ENCODE measurements around the gene SSRP1. TPM values are rescaled to one million over a fixed set of nuclear protein-coding genes. Genes with fewer than 3 reads are reported as not detected.

The SSRP1 gene
- total and polyA plus RNA-seq, 8 donors = 20.5 to 61.9 (median 42.7) TPM

DNA sequence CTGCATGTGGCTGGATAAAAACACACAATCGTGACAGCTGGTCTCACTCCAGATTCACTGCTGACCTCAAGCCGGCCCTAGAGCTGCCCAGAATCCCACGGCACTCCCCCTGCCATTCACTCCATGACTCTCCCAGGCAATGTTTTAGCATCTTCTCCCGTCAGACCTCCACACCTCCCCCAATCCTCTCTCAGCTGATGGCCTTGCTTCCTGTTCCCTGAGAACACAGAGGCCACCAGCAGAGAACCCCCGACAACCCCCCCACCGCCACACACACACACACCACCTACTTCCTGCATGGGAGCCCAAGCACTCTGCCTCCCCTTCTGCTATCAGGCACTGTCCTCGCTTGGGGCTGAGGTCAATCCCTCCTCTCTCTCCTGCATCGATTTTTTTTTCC, 20.2 kb downstream of the SSRP1 start:
- FAIRE-seq = no peak
- intact Hi-C loops (cut with DNase I) = no loop called here
- WGBS, 2 donors = 7 to 13% methylated on average over 8 of the region's 8 CpGs
- DNase-seq = peak in 4 of 6 donors; percentile 40 to 61 (median 50)
- no peaks in the 10 kb centered on the region for H3K27me3 ChIP-seq
- H3K4me3 ChIP-seq = no peak overlapping the region
- H3K27ac ChIP-seq = peak overlapping the region in 3 of 4 donors; percentile 46 to 60 (median 55)
- peaks cover 38 to 68% (median 44%) of the 10 kb centered on the region in 3 donors for H3K4me1 ChIP-seq
- TF ChIP-seq, protein P1, sequence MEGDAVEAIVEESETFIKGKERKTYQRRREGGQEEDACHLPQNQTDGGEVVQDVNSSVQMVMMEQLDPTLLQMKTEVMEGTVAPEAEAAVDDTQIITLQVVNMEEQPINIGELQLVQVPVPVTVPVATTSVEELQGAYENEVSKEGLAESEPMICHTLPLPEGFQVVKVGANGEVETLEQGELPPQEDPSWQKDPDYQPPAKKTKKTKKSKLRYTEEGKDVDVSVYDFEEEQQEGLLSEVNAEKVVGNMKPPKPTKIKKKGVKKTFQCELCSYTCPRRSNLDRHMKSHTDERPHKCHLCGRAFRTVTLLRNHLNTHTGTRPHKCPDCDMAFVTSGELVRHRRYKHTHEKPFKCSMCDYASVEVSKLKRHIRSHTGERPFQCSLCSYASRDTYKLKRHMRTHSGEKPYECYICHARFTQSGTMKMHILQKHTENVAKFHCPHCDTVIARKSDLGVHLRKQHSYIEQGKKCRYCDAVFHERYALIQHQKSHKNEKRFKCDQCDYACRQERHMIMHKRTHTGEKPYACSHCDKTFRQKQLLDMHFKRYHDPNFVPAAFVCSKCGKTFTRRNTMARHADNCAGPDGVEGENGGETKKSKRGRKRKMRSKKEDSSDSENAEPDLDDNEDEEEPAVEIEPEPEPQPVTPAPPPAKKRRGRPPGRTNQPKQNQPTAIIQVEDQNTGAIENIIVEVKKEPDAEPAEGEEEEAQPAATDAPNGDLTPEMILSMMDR (IDR thresholded peaks at IDR 0.05) = no peak
- no peak for ATAC-seq
- no peaks in the 10 kb centered on the region for H3K9me3 ChIP-seq
- H3K36me3 ChIP-seq = peaks cover 0 to 44% (median 18%) of the 10 kb centered on the region in 3 donors

DNA sequence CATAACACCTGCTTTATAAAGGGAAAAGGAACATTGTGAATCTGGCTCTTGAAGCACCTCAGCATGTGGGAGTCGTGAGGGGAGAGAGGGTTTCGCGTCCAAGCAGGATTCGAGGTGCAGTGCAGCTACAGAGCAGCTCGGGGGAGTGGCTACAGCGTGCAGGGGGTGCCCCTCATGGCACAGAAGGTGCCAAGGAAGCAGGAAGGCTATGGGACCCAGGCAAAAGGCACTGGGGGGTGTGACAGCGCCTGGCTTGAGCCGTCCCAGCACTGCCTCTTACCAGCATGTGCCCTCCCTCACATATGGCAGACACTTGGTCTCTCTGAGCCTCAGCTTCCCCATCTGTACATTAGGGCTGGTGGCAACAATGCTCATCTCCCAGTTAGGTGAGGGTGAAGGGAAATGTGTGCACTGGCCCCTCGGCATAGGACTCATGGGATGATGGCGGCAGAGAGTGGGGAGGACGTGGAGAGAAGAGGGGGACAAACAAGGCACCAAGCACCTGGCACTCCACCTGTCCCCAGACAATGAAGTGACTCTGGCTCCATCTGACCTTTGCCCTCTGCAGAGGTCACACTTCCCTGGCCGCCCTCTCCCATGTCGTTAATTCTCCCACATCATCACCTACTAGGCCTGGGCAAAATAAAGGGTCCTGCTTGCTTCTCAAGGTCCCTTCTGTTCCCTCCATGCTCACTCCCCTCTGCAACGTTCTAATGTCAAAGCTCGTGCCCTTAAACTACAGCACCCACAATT, 21.3 kb downstream of the SSRP1 start:
- 78 to 83% methylated on average over 15 of the region's 15 CpGs for WGBS, 2 donors
- H3K27me3 ChIP-seq = no peaks in the 10 kb centered on the region
- FAIRE-seq = no peak
- TF ChIP-seq, protein P1 (IDR thresholded peaks at IDR 0.05) = no peak
- H3K4me1 ChIP-seq = peaks cover 49 to 66% (median 51%) of the 10 kb centered on the region in 3 donors
- peak overlapping the region in 1 of 4 donors; percentile 60 for H3K27ac ChIP-seq
- no peak overlapping the region for H3K4me3 ChIP-seq
- H3K9me3 ChIP-seq = no peaks in the 10 kb centered on the region
- peak in 2 of 6 donors; percentile 35 to 51 for DNase-seq
- intact Hi-C loops (cut with DNase I) = no loop called here
- no peak for ATAC-seq
- peaks cover 0 to 44% (median 20%) of the 10 kb centered on the region in 3 donors for H3K36me3 ChIP-seq

DNA sequence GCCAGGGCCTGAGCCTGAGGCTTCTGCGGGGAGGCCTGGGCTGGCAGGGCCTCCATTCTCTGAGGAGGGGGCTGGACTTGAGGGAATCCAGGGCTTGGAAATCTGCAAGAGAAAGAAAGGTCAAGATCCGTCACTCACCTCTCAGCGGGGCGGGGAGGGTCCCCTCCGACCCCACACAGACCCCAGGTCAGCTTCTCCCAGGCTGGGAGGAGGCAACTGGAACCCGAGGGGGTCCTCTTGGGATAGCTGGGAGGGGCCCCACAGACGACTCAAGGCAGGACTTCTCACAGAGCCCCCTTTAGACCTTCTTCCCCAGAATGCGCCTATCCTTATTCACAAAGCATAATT, 21.9 kb downstream of the SSRP1 start:
- H3K4me3 ChIP-seq = no peak overlapping the region
- peaks cover 52 to 60% (median 54%) of the 10 kb centered on the region in 3 donors for H3K4me1 ChIP-seq
- H3K27me3 ChIP-seq = no peaks in the 10 kb centered on the region
- FAIRE-seq (no peak), ATAC-seq (no peak), DNase-seq (peak in 2 of 6 donors; percentile 20 to 54)
- no peak overlapping the region for H3K27ac ChIP-seq
- TF ChIP-seq, protein P1 (IDR thresholded peaks at IDR 0.05) = no peak
- H3K9me3 ChIP-seq = no peaks in the 10 kb centered on the region
- intact Hi-C loops (cut with DNase I) = no loop called here
- WGBS, 2 donors = 81 to 87% methylated on average over 8 of the region's 8 CpGs
- H3K36me3 ChIP-seq = peaks cover 0 to 48% (median 20%) of the 10 kb centered on the region in 3 donors

DNA sequence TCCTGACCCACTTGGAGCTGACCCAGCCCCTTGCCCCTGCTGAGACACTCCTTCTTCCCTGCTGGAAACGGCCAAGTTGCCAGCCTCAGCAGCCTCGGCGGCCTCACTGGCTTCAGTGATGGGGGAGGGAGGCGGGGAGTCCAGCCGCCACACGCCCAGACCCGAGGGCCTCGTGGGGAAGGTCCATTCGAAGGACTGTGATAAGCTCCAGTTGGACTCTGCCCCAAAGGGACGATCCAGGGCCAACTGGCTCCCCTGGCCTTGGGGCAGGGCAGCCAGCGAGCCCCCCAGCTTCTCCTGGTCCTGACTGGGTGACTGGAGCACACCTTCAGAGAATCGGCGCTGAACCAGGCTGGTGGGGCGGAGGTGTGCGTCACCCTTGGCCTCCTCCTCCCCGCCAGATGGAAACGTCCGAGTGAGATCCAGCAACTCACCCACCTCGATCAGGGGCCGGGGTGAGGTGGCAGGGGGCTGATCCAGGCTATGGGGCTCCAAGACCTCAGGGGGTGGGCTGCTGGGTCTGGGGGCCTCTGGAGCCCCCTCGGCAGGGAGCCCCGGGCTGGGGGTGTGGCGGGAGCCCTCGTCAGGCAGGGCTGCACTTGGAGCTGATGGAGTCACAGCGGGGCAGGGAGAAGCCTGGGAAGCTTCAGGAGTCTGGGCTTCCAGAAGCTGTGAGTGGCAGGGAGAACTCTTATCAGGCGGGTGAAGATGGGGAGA, 22.5 kb downstream of the SSRP1 start:
- Histone ChIP-seq H3K4me3 (no peak overlapping the region), H3K27ac (peak overlapping the region; percentile 43 to 95 (median 90)), H3K9me3 (no peaks in the 10 kb centered on the region), H3K27me3 (no peaks in the 10 kb centered on the region), H3K36me3 (peaks cover 0 to 48% (median 20%) of the 10 kb centered on the region in 3 donors), H3K4me1 (peaks cover 47 to 55% (median 49%) of the 10 kb centered on the region in 3 donors)
- TF ChIP-seq, protein P1 (IDR thresholded peaks at IDR 0.05) = no peak
- WGBS, 2 donors = 60 to 61% methylated on average over 26 of the region's 26 CpGs
- FAIRE-seq = no peak
- no peak for ATAC-seq
- peak in 3 of 6 donors; percentile 53 to 82 (median 59) for DNase-seq
- intact Hi-C loops (cut with DNase I) = no loop called here

Measured in pancreas (tissue), 10 donors.